Left lung (tissue), 14 donors: ENCODE measurements around the gene LRIG1. TPM values are rescaled to one million over a fixed set of nuclear protein-coding genes. Genes with fewer than 3 reads are reported as not detected.

ENCODE experiments used
- ATAC-seq: fragments of 200-7000 bp; cut with Tn5 transposase; one replicate; pipeline ENCODE4 v1.9.1; 2020; ENCODE audit warnings: moderate library complexity
- DNase-seq, 4 donors: peaks; one replicate each; pipeline ENCODE4 v3.0.0-alpha.2; 2013 to 2020
- H3K27ac ChIP-seq, 2 donors: fragments of 200-600 bp; sonication (generic) in 1 of 2; one replicate each; pipeline versions ENCODE4 v1.5.0 to v1.8.0; 2020 to 2021
- H3K27me3 ChIP-seq, 2 donors: fragments of 200-600 bp; sonication (generic) in 1 of 2; one replicate each; pipeline versions ENCODE4 v1.5.0 to v1.8.0; 2020 to 2021
- H3K36me3 ChIP-seq, 2 donors: fragments of 200-600 bp; sonication (generic) in 1 of 2; one replicate each; pipeline versions ENCODE4 v1.5.0 to v1.8.0; 2020 to 2021
- H3K4me1 ChIP-seq, 2 donors: fragments of 200-600 bp; one replicate each; pipeline ENCODE4 v1.8.0; 2021
- H3K4me3 ChIP-seq, 2 donors: fragments of 200-600 bp; sonication (generic) in 1 of 2; one replicate each; pipeline versions ENCODE4 v1.5.0 to v1.8.0; 2020 to 2021; ENCODE audit warnings: mild to moderate bottlenecking in 1 of 2
- H3K9me3 ChIP-seq, 2 donors: fragments of 200-600 bp; sonication (generic) in 1 of 2; one replicate each; pipeline versions ENCODE4 v1.5.0 to v1.8.0; 2020 to 2021
- CTCF ChIP-seq, 2 donors: fragments of 200-600 bp; sonication (generic) in 1 of 2; IDR thresholded peaks; one replicate each; pipeline versions ENCODE4 v1.5.0 to v1.8.0; 2021; ENCODE audit warnings: antibody characterized with exemption in 2 of 2
- intact Hi-C, 2 donors: fragments of 100-400 bp; cut with DNase I; formaldehyde crosslinking; loops; one replicate each; pipeline versions ENCODE4 v1.11.2 to v1.14.2; 2022
- long read RNA-seq, 12 donors: library from polyadenylated mRNA in 2 of 12; unstranded in 2 of 12; transcript quantifications; one replicate each; pipeline ENCODE4 v2.0.0 and lab custom pipeline, GENCODE V29; 2019 to 2026
- polyA plus RNA-seq, 6 donors: library from polyadenylated mRNA; unstranded; fragments of 120-200 nt; gene quantifications; one replicate each; pipeline ENCODE4 v1.2.1, GENCODE V29; 2013; ENCODE audit not compliant: insufficient read length in 6 of 6
- total RNA-seq, 2 donors: library from RNA; stranded (reverse); fragmentation: NEBNext Ultra II Directional; extraction: Animal tissue kit (Norgen Biotek cat#: 25700); gene quantifications; one replicate each; pipeline ENCODE4 v1.2.1, GENCODE V29; 2021
- donor health status: DM: no; HTN: yes; CAD: no.
- donor health status: DM: no; HTN: no; CAD: no.

Gene LRIG1
- total RNA-seq (10 to 100 TPM; 34.9 to 36.4 TPM), polyA plus RNA-seq (10 to 100 TPM; 32.6 to 42.7 (median 36.2) TPM)
- long read RNA-seq, donor 1, full-length matches to known transcripts: 1 of 13 reads
- long read RNA-seq, donor 1, partial matches to known transcripts: 12 of 13 reads
- long read RNA-seq, donor 1, other reads (novel, unspliced or antisense): 0 of 13 reads
- long read RNA-seq, donor 2, full-length matches to known transcripts: 1 of 1 reads
- long read RNA-seq, donor 2, partial matches to known transcripts: 0 of 1 reads
- long read RNA-seq, donor 2, other reads (novel, unspliced or antisense): 0 of 1 reads
- long read RNA-seq, donor 3, full-length matches to known transcripts: 4 of 4 reads
- long read RNA-seq, donor 3, partial matches to known transcripts: 0 of 4 reads
- long read RNA-seq, donor 3, other reads (novel, unspliced or antisense): 0 of 4 reads
- long read RNA-seq, donor 4: 0 reads
- long read RNA-seq, donor 5, full-length matches to known transcripts: 1 of 1 reads
- long read RNA-seq, donor 5, partial matches to known transcripts: 0 of 1 reads
- long read RNA-seq, donor 5, other reads (novel, unspliced or antisense): 0 of 1 reads
- long read RNA-seq, donor 6, full-length matches to known transcripts: 1 of 1 reads
- long read RNA-seq, donor 6, partial matches to known transcripts: 0 of 1 reads
- long read RNA-seq, donor 6, other reads (novel, unspliced or antisense): 0 of 1 reads
- long read RNA-seq, donor 7: 0 reads
- long read RNA-seq, donor 8, full-length matches to known transcripts: 3 of 16 reads
- long read RNA-seq, donor 8, partial matches to known transcripts: 7 of 16 reads
- long read RNA-seq, donor 8, other reads (novel, unspliced or antisense): 6 of 16 reads
- long read RNA-seq, donor 9: 0 reads
- long read RNA-seq, donor 10: 0 reads
- long read RNA-seq, donor 11, full-length matches to known transcripts: 13 of 60 reads
- long read RNA-seq, donor 11, partial matches to known transcripts: 47 of 60 reads
- long read RNA-seq, donor 11, other reads (novel, unspliced or antisense): 0 of 60 reads
- long read RNA-seq, donor 12, partial matches to known transcripts: 5 of 5 reads
- long read RNA-seq, donor 12, other reads (novel, unspliced or antisense): 0 of 5 reads

- intact Hi-C loops: no loop called here
Measured at GRCh38 chr3:66500576-66501482, at the start of gene LRIG1. LRIG1 (minus strand) TSS chr3:66501022; CDS start chr3:66500407, 615 bp downstream.

GRCh38 chr3:66544619-66545429 lies 44.0 kb upstream of the LRIG1 start:
- Histone ChIP-seq H3K27me3 (no peaks in the 10 kb centered on the region), H3K4me1 (no peaks in the 10 kb centered on the region), H3K36me3 (no peaks in the 10 kb centered on the region), H3K4me3 (no peak overlapping the region), H3K27ac (no peak overlapping the region), H3K9me3 (no peaks in the 10 kb centered on the region)
- TF ChIP-seq CTCF (IDR thresholded peaks at IDR 0.05): no peak
- peak in 1 of 4 donors; percentile 68 for DNase-seq
- ATAC-seq: no peak
- intact Hi-C loops: no loop called here

More at GRCh38 chr3:66500576-66501482, at the start of gene LRIG1:
- ATAC-seq: peak; percentile 95
- Histone ChIP-seq H3K27me3 (no peaks in the 10 kb centered on the region), H3K4me3 (peak within 1 kb of the TSS; percentile 93 to 94), H3K27ac (peak within 1 kb of the TSS; percentile 87 to 88), H3K36me3 (no peaks in the 10 kb centered on the region), H3K9me3 (no peaks in the 10 kb centered on the region), H3K4me1 (peaks cover 5 to 32% of the 10 kb centered on the region in 2 donors)
- peak; percentile 94 to 100 (median 99) for DNase-seq
- TF ChIP-seq CTCF (IDR thresholded peaks at IDR 0.05): peak; percentile 34 to 78

GRCh38 chr3:66542153-66542552 lies 41.3 kb upstream of the LRIG1 start:
- TF ChIP-seq CTCF (IDR thresholded peaks at IDR 0.05): no peak
- ATAC-seq (no peak), DNase-seq (no peak)
- Histone ChIP-seq H3K27ac (no peak overlapping the region), H3K27me3 (no peaks in the 10 kb centered on the region), H3K9me3 (no peaks in the 10 kb centered on the region), H3K4me1 (no peaks in the 10 kb centered on the region), H3K36me3 (no peaks in the 10 kb centered on the region), H3K4me3 (no peak overlapping the region)
- intact Hi-C loops: no loop called here

GRCh38 chr3:66539466-66539989 lies 38.7 kb upstream of the LRIG1 start:
- intact Hi-C loops: no loop called here

More at GRCh38 chr3:66539466-66539989, 38.7 kb upstream of the LRIG1 start:
- ATAC-seq (no peak), DNase-seq (no peak)
- H3K9me3 ChIP-seq: peaks cover 0 to 2% of the 10 kb centered on the region in 2 donors
- no peak overlapping the region for H3K4me3 ChIP-seq
- H3K4me1 ChIP-seq: no peaks in the 10 kb centered on the region
- no peaks in the 10 kb centered on the region for H3K27me3 ChIP-seq
- no peak for TF ChIP-seq CTCF (IDR thresholded peaks at IDR 0.05)
- H3K27ac ChIP-seq: no peak overlapping the region
- H3K36me3 ChIP-seq: no peaks in the 10 kb centered on the region
